Motor neuron (in vitro differentiated cells): ENCODE data around the gene TSPAN8. TPM values are rescaled to one million over a fixed set of nuclear protein-coding genes. Genes with fewer than 3 reads are reported as not detected.
"Not testable (repeated sequence)": the region's sequence is repeated elsewhere in the genome, so short reads cannot be mapped to it uniquely, and the experiment has no call there.

Experiments
- ATAC-seq, 8 experiments: fragments of 200-7000 bp; cut with Tn5 transposase; replicated peaks in 6 of 8; 2 replicates each; pipeline ENCODE4 v1.8.0; 2021; ENCODE audit warnings: mild to moderate bottlenecking in 8 of 8, moderate library complexity in 8 of 8
- H3K27ac ChIP-seq, 2 donors: fragments of 250-450 bp; sonication (Bioruptor Pico); 2 replicates each; pipeline ENCODE4 v1.9.0; 2021; ENCODE audit warnings: antibody characterized with exemption in 2 of 2, mild to moderate bottlenecking in 2 of 2, moderate library complexity in 1 of 2
- H3K4me1 ChIP-seq, 2 donors: fragments of 250-450 bp; sonication (Bioruptor Pico); replicated peaks in 1 of 2; 2 replicates each; pipeline ENCODE4 v1.6.1; 2021; ENCODE audit warnings: antibody characterized with exemption in 2 of 2, mild to moderate bottlenecking in 2 of 2, moderate library complexity in 1 of 2
- H3K4me3 ChIP-seq, 5 donors: fragments of 250-450 bp; sonication (Bioruptor Pico); 2 replicates each; pipeline ENCODE4 v1.9.0; 2021; ENCODE audit warnings: antibody characterized with exemption in 5 of 5, mild to moderate bottlenecking in 5 of 5, moderate library complexity in 4 of 5
- WGBS, 10 experiments: fragments of 450-650 bp; shearing (Covaris generic); methylation state at CpG; one replicate each; pipeline ENCODE4 v1.0.0; 2022; 5-methylcytosine and 5-hydroxymethylcytosine counted together
- in situ Hi-C, 9 experiments: fragments of 400-800 bp; cut with MboI; loops; one replicate each; pipeline ENCODE4 v1.15.0; 2021; ENCODE audit warnings: low sequenced_read_pairs in 9 of 9, low pct_unique_long_range_greater_than_20kb in 2 of 9; ENCODE audit not compliant: unreplicated experiment in 9 of 9
- total RNA-seq, 8 experiments: library from RNA; unstranded; fragments of 300-600 nt; gene quantifications; 2 replicates each; pipeline versions ENCODE4 v1.2.3 to v1.2.4, GENCODE V29; 2022

Gene TSPAN8
- total RNA-seq, 8 experiments from 2014 or later: 0.11 to 0.25 (median 0.21) TPM; not detected in 5

DNA sequence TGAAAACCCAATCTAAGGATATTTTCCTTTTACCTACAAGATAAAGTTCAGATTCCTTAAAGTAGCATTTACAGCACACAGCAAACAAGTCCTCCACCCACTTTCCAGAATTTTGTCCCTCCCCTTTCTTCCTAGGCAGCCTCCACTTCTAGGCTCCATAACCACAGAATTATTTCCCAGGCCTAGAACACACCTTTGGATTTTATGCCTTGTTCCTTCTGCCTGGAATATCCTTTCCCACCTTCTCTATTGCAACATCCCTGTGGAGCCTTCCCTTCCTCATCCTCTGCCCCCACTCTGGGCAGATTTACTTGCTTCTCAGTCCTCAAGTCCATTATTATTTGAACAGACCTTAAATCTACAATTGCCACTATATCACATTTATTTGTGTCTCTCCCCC is 2.1 kb upstream of the TSPAN8 start:
- Histone ChIP-seq H3K4me1 (no peaks in the 10 kb centered on the region), H3K27ac (no peak overlapping the region), H3K4me3 (no peak overlapping the region)
- in situ Hi-C loops: no loop called here
- ATAC-seq: no peak

DNA sequence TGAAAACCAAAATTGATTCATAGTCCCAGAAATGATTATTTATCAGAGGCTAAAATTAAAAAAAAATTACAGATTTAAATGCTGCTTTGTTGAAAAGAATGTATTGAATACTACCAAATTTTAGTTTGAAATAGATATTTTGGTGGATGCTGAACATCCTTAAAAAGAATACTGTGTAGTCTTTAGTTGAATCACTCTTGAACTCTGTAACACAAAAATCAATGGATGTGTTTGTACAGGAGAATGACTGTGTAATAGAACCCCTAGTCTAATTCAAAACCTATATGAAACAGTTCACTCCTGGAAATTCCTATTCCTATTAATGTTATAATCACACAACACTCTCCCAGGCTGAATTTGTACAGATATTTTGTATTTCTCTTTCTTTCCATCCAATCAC is 1.5 kb upstream of the TSPAN8 start:
- Histone ChIP-seq H3K4me3 (no peak overlapping the region), H3K27ac (no peak overlapping the region), H3K4me1 (no peaks in the 10 kb centered on the region)
- in situ Hi-C loops: no loop called here
- ATAC-seq: no peak

DNA sequence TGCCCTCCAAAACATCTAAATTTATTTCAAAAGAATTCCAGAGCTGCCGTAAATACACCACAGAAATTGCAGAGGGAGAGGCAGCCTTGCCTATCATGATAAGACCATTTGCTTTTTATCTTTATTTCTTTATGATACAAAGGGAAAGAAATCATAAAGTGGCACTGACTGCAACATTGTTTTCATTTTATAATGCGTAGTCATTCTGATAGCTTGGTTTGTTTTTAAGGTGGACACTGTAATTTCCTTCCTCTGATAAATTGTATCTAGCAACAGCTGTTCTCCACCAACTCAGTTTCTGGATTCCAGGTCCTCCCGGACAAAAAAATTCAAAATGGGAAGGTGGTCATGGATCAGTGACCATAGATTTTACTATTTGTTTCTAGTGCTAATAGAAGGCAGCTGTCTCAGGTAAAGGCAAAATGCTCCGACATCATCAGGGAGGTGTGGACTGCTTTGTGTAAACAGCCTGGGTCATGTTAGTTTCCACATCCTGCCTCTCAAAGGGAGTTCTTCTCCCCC is 623 bp upstream of the TSPAN8 start:
- 0 to 100% (median 81%) methylated on average over 2 to 4 of the region's 4 CpGs for WGBS, 10 experiments
- no peak overlapping the region for H3K4me3 ChIP-seq
- no peak overlapping the region for H3K27ac ChIP-seq
- in situ Hi-C loops: no loop called here
- no peaks in the 10 kb centered on the region for H3K4me1 ChIP-seq
- ATAC-seq: no peak

- no peak for ATAC-seq
- in situ Hi-C loops: no loop called here
- WGBS, 10 experiments: 22 to 100% (median 59%) methylated on average over 1 to 4 of the region's 4 CpGs; no CpG with 5 or more reads in 2 of the 10 experiments
- no peak overlapping the region for H3K4me3 ChIP-seq
- no peak overlapping the region for H3K27ac ChIP-seq
- no peaks in the 10 kb centered on the region for H3K4me1 ChIP-seq
Measured at GRCh38 chr12:71155225-71155624, 2.6 kb downstream of the TSPAN8 start.

DNA sequence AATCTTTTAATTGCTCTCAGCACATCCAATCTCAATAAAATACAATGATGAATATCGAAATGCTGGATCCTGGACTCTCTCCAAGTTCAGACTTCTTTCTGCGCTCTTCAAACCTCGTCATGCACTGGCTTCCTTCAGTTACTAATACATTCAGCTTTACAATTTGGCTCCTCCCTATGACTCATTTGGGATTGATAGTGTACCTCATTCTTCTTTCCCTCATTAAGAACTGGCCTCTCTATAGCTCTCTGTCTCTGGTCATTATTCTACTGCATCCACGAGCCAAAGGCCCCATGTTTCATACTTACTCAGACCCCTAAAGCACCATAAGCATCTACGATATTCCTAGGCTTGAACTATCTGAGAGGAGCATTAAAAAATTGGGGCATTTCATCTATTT is 4.9 kb downstream of the TSPAN8 start:
- in situ Hi-C loops: no loop called here
- H3K4me3 ChIP-seq: no peak overlapping the region
- H3K4me1 ChIP-seq: no peaks in the 10 kb centered on the region
- peak in 1 of 8 experiments; percentile 24 for ATAC-seq
- WGBS, 10 experiments: 40 to 96% (median 71%) methylated on average over 1 to 5 of the region's 5 CpGs
- H3K27ac ChIP-seq: no peak overlapping the region

GRCh38 chr12:71150041-71150440 is 7.8 kb downstream of the TSPAN8 start:
- H3K4me3 ChIP-seq, H3K27ac ChIP-seq, H3K4me1 ChIP-seq, in situ Hi-C loops, ATAC-seq: not testable (repeated sequence)
- WGBS, 10 experiments: 0 to 100% (median 86%) methylated on average over 1 to 5 of the region's 5 CpGs; no CpG with 5 or more reads in 1 of the 10 experiments

DNA sequence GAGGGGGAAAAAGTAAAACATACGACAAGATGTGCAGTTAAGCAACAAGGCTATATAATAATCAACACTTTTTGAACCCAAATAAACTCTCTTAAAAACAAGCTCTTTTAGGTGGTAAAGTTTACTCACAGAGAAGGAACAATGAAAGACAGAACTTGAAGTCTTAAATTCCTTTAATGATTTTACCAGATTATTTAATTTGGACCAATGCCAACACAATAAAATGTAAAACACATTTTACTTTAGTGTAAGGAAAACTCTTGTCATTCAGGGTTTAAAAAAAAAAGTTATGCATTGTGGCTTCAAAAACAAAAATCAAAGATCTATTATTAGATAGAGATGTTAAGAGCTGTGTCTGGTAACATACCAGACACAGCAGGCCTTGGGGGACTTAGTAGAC is 13.1 kb downstream of the TSPAN8 start:
- WGBS, 10 experiments: 43 to 100% (median 78%) methylated on average over 1 of the region's 1 CpG; no CpG with 5 or more reads in 3 of the 10 experiments
- no peaks in the 10 kb centered on the region for H3K4me1 ChIP-seq
- ATAC-seq: no peak
- no peak overlapping the region for H3K4me3 ChIP-seq
- H3K27ac ChIP-seq: no peak overlapping the region
- in situ Hi-C loops: no loop called here

- in situ Hi-C loops: no loop called here
- no peak overlapping the region for H3K4me3 ChIP-seq
Measured at GRCh38 chr12:71142956-71143355, 14.8 kb downstream of the TSPAN8 start.

GRCh38 chr12:71142016-71142415 is 15.8 kb downstream of the TSPAN8 start:
- no peak for ATAC-seq
- Histone ChIP-seq H3K4me3 (no peak overlapping the region), H3K27ac (no peak overlapping the region), H3K4me1 (no peaks in the 10 kb centered on the region)
- in situ Hi-C loops: no loop called here
- 0 to 100% (median 70%) methylated on average over 1 to 2 of the region's 2 CpGs; no CpG with 5 or more reads in 1 of the 10 experiments for WGBS, 10 experiments

More at GRCh38 chr12:71142956-71143355, 14.8 kb downstream of the TSPAN8 start:
- Histone ChIP-seq H3K27ac (no peak overlapping the region), H3K4me1 (no peaks in the 10 kb centered on the region)
- 34 to 93% (median 82%) methylated on average over 1 to 5 of the region's 5 CpGs; no CpG with 5 or more reads in 2 of the 10 experiments for WGBS, 10 experiments
- peak in 2 of 8 experiments; percentile 38 to 57 for ATAC-seq

- H3K4me1 ChIP-seq: no peaks in the 10 kb centered on the region
- 0 to 100% (median 29%) methylated on average over 1 of the region's 1 CpG; no CpG with 5 or more reads in 3 of the 10 experiments for WGBS, 10 experiments
- ATAC-seq: no peak
- in situ Hi-C loops: no loop called here
- H3K4me3 ChIP-seq: no peak overlapping the region
- H3K27ac ChIP-seq: no peak overlapping the region
Measured at GRCh38 chr12:71141378-71141926, 16.3 kb downstream of the TSPAN8 start.

- Histone ChIP-seq H3K4me1 (no peaks in the 10 kb centered on the region), H3K27ac (no peak overlapping the region), H3K4me3 (no peak overlapping the region)
- 27 to 90% (median 69%) methylated on average over 2 to 5 of the region's 6 CpGs for WGBS, 10 experiments
- no peak for ATAC-seq
- in situ Hi-C loops: no loop called here
Measured at GRCh38 chr12:71139153-71139735, 18.6 kb downstream of the TSPAN8 start.

DNA sequence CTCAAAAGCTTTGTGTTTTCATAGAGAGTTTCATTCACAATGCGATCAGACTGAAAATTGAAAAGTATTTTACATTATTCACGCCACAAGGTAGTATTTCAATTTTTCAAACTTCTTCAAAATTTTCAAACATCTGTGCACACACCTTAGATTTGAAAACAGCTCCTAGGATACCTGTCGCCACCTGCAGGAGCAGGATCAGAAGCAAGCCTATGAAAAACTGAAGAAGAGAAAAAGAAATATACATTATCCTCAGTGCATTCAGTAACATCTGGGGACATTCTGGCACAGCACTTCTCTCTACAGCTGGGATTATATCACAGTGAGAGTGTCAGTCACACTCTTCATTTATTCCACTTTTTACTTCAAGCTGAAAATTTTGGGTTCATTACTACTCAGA is 19.8 kb downstream of the TSPAN8 start:
- Histone ChIP-seq H3K4me1 (no peaks in the 10 kb centered on the region), H3K27ac (no peak overlapping the region), H3K4me3 (no peak overlapping the region)
- ATAC-seq: no peak
- WGBS, 10 experiments: 43 to 100% (median 87%) methylated on average over 2 to 3 of the region's 3 CpGs
- in situ Hi-C loops: no loop called here

GRCh38 chr12:71135812-71136176 is 22.0 kb downstream of the TSPAN8 start:
- ATAC-seq: no peak
- Histone ChIP-seq H3K27ac (no peak overlapping the region), H3K4me1 (no peaks in the 10 kb centered on the region), H3K4me3 (no peak overlapping the region)
- 0 to 90% (median 65%) methylated on average over 1 to 3 of the region's 3 CpGs for WGBS, 10 experiments
- in situ Hi-C loops: no loop called here
